GM21423 (cell line): ENCODE results near the gene DHRSX.
"Not testable (repeated sequence)": the region's sequence is repeated elsewhere in the genome, so short reads cannot be mapped to it uniquely, and the experiment has no call there.

ENCODE experiments used
- ATAC-seq: cut with Tn5 transposase; IDR thresholded peaks from one replicate; pipeline ENCODE4 v1.9.1; 2021; ENCODE audit warnings: mild to moderate bottlenecking, moderate library complexity; ENCODE audit not compliant: unreplicated experiment

DHRSX gene

GRCh38 chrX:2498781-2499302 is 1.9 kb downstream of the DHRSX start:
- no peak for ATAC-seq

DNA sequence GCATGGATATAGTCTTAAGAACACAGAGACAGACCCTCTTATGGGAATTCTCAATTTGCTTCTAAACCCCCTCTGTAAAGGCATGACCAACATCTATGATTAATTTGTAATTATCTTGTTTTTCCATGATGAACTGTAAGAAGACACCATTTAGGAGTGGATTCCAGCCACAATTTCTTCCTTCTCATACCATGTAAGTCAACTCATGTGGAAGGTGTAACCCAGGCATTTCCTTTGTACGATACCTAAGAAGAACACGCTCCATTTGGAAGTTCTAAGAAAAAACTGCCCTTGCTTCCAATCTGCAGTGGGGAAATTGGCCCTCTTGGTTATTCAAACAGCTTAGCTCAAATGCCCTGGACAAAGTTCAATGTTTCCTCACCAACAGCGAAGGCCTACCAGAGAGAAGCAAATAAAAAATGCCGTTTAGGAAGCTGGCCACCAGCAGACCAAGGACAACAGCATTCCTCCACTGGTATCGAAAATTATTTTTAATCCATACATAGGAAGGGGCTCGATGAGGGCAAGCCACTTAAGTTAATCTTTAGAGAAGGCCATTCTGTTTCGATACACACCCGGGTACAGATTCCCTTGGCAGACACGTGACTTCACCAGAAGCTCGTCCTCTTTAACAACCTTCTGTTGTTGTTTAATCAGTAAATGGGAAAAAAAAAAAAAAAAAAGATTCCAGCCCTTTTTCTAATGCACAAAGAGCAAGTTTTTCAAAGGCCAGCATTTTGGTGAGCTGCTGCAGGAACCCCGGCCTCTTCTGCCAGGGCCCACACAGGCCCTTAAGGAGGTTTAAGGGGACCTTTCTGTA is 2.6 kb downstream of the DHRSX start:
- no peak for ATAC-seq

GRCh38 chrX:2495595-2495994 is 5.2 kb downstream of the DHRSX start:
- ATAC-seq: no peak

DNA sequence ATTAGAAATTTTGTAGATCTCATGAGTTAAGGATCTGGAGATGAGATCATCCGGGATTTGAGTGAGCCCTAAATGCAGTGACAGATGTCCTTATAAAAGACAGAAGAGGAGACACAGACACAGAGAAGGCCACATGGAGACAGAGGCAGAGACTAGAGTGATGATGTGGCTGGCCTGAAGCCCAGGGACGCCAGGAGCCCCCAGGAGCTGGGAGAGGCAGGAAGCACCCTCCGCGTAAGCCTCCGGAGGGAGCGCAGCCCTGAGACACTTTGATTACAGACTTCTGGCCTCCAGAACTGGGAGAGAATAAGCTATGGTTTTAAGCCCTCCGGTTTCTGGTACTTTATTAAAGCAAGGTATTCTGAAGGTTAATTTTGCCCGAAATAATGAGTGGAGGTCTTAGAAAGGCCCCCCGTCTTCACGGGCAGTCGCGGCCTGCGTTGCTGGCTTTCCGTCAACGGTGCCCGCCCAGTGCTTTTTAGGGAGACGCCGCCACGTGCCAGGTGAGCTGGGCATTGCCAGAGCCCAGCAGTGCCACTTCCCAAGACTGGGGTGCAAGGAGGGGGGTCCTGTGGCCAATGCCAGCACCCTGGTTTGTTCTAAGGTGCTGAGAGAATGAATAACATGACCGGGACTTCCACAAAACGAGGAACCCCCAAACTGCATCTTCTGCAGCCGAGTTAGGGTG is 8.1 kb downstream of the DHRSX start:
- ATAC-seq: no peak

GRCh38 chrX:2490634-2491033 is 10.1 kb downstream of the DHRSX start:
- ATAC-seq: no peak

GRCh38 chrX:2489446-2490445 is 11.0 kb downstream of the DHRSX start:
- no peak for ATAC-seq

- no peak for ATAC-seq
These were observed 12.0 kb downstream of the DHRSX start for GRCh38 chrX:2488621-2489285.

DNA sequence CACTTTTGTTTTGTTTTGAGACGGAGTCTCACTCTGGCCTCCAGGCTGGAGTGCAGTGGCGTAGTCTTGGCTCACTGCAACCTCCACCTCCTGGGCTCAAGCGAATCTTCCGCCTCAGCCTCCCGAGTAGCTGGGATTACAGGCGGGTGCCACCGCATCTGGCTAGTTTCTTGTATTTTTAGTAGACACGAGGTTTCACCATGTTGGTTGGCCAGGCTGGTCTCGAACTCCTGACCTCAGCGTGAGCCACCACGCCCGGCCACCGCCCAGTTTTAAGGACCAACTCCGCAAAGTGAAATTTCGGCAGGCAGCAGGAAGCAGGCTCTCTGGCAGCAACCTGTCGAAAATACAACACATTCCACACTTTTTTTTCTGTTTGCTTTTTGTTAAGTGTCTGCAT is 13.4 kb downstream of the DHRSX start:
- ATAC-seq: no peak

- no peak for ATAC-seq
These were observed 14.2 kb downstream of the DHRSX start for GRCh38 chrX:2486476-2487133.

DNA sequence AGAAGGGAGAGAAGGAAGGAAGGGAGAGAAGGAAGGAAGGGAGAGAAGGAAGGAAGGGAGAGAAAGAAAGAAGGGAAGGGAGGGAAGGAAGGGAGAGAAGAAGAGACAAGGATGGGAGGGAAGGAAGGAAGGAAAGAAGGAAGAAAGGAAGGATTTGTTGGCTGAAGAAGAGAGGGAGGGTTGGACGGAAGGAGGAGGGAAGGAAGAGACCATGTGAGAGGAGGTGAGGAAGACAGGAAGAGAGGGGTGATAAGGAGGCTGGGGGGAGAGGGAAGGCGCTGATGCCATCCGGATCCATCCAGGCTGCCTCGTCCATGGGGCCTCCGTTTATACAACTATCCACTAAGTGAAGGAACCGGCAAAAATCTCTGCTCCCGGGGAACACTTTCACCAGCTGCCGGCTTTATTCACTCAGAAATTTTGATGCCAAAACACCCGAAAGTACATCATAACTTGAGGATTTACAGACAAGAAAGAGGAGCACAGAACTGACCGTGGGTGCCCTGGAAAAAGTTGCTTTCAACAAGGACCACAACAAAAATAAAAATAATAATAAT is 14.9 kb downstream of the DHRSX start:
- no peak for ATAC-seq

- no peak for ATAC-seq
These were observed 15.8 kb downstream of the DHRSX start for GRCh38 chrX:2484721-2485648.

DNA sequence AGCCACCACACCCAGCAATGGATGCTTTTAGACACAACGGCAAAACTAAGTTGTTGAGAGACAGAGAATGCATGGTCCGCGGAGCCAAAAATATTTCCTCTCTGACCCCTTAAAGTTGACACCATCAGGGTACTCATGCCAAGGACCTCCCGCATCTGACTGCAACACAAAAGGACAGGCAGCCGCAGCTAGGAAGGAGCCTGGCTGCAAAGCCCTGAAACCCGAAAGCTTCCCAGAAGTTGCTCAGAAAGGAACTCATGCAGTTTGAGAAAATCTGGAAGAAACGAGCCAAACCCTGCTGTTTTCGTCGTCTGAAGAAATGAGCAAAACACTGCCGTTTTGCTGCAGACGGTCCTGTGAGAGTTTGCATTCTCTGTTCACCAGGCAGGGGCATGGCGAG is 16.5 kb downstream of the DHRSX start:
- ATAC-seq: no peak

DNA sequence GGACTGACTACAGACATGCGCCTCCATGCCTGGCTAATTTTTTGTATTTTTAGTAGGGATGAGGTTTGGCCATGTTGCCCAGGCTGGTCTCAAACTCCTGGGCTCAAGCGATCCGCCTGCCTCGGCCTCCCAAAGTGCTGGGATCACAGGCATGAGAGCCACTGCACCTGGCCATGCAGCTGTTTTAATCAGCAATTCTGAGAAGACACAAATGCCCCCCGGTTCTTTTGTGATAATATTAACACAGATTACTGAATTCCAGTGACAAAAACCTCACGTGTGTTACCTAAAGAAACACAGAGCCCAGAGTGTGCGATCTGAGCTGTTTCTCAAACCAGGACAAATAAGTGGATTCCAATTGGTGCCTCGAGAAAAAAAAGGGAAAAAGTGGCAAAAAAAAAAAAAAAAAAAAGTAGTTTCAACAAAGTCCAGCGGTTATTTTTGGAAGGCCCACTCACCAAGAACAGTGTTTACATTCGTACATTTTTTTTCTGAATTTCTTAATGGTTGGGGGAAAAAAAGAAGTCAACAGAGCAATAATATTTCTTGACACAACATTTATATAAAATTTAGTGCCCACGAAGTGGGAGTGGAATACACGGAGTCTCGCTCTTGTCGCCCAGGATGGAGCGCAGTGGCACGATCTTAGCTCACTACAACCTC is 17.2 kb downstream of the DHRSX start:
- no peak for ATAC-seq

DNA sequence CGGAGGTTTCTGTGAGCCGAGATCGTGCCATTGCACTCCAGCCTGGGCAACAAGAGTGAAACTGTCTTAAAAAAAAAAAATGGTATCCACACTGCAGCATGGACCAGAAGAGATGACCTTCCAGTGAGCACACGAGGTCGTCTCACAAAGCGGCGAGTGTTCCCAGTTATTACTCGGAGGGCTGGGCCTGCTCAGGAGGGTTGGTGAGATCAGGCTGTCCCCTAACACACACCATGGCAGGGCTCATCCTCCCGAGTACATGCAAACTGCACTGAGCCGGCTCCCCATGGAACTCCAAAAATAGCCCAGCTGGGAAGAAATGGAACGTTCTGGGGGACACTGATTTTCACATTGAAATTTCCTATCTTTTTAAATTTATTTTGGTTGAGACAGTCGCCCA is 19.2 kb downstream of the DHRSX start:
- ATAC-seq: not testable (repeated sequence)

- ATAC-seq: not testable (repeated sequence)
These were observed 20.8 kb downstream of the DHRSX start for GRCh38 chrX:2479982-2480381.

DNA sequence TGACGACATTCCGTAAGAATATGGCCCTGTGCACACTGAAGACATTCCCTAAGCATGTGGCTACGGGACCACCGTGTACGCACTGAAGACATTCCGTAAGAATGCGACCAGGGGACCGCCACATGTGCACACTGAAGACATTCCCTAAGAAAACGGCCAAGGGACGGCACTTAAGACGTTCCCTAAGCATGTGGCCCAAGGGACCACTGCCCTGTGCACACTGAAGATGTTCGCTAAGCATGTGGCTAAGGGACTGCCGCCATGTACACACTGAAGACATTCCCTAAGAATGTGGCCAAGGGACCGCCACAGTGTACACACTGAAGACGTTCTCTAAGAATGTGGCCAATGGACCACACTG is 21.4 kb downstream of the DHRSX start:
- no peak for ATAC-seq

GRCh38 chrX:2478546-2479419 is 22.0 kb downstream of the DHRSX start:
- ATAC-seq: no peak
